Duodenal mucosa (tissue), 2 donors: ENCODE results near the gene BMPR1A.
A peak's percentile ranks its signal among the peaks of the same experiment; 100 is the strongest.

Experiments
- H3K27ac ChIP-seq: one replicate; pipeline ENCODE4 v1.7.0; 2013; ENCODE audit warnings: low read depth, low read length
- H3K27me3 ChIP-seq, 2 donors: one replicate each; pipeline ENCODE4 v1.7.0; 2013; ENCODE audit warnings: low read length in 2 of 2, control low read depth in 1 of 2; ENCODE audit not compliant: insufficient read depth in 2 of 2, control insufficient read depth in 1 of 2
- H3K36me3 ChIP-seq, 2 donors: one replicate each; pipeline ENCODE4 v1.7.0; 2013; ENCODE audit warnings: low read length in 2 of 2, control low read depth in 1 of 2; ENCODE audit not compliant: insufficient read depth in 2 of 2, control insufficient read depth in 1 of 2
- H3K4me1 ChIP-seq, 2 donors: one replicate each; pipeline ENCODE4 v1.7.0; 2013; ENCODE audit warnings: low read length in 2 of 2, control low read depth in 1 of 2; ENCODE audit not compliant: insufficient read depth in 2 of 2, control insufficient read depth in 1 of 2
- H3K4me3 ChIP-seq, 2 donors: one replicate each; pipeline ENCODE4 v1.7.0; 2013; ENCODE audit warnings: low read length in 2 of 2, low read depth in 1 of 2
- H3K9ac ChIP-seq, 2 donors: one replicate each; pipeline ENCODE4 v1.7.0; 2013; ENCODE audit warnings: low read length in 2 of 2, low read depth in 1 of 2
- H3K9me3 ChIP-seq, 2 donors: one replicate each; pipeline ENCODE4 v1.7.0; 2013; ENCODE audit warnings: low read length in 2 of 2, control low read depth in 1 of 2; ENCODE audit not compliant: control insufficient read depth in 1 of 2

Gene BMPR1A

DNA sequence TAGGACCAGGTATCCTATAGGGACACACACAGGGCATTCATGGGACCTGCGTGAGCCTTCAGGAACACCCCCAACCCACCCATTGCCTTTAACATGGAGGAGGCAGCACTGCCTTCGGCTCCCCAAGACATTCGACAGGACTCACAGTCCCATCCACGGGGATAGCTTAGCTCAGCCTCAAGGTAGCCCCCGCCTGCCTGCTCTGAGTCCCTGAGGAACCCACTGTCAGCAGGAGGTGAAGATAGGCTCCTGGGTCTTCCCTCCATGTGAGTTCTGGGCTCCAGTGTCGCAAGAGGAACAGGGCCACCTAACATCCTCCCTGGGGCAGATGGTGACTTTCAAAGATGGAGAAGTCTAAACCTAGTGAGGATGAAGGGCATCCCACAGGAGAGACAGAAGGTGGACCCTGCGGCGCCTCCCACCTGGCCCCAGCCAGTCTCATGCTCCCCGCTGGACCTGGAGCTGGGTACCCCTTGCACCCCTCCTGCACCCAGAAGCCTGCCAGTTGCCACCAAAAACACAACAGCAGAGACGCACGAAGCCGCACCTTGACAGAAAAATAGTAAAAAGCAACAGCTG, 207.0 kb downstream of the BMPR1A start:
- no peaks in the 10 kb centered on the region for H3K9me3 ChIP-seq
- no peaks in the 10 kb centered on the region for H3K36me3 ChIP-seq
- H3K27me3 ChIP-seq = no peaks in the 10 kb centered on the region
- H3K9ac ChIP-seq = no peak overlapping the region
- no peak overlapping the region for H3K27ac ChIP-seq
- H3K4me3 ChIP-seq = no peak overlapping the region
- H3K4me1 ChIP-seq = peaks cover 30 to 36% of the 10 kb centered on the region in 2 donors

GRCh38 chr10:86964061-86964846, 207.8 kb downstream of the BMPR1A start:
- Histone ChIP-seq H3K4me3 (no peak overlapping the region), H3K36me3 (no peaks in the 10 kb centered on the region), H3K4me1 (peaks cover 29 to 35% of the 10 kb centered on the region in 2 donors), H3K9me3 (no peaks in the 10 kb centered on the region), H3K9ac (no peak overlapping the region), H3K27ac (no peak overlapping the region), H3K27me3 (no peaks in the 10 kb centered on the region)

GRCh38 chr10:86964847-86965190, 208.4 kb downstream of the BMPR1A start:
- H3K4me1 ChIP-seq = peaks cover 34 to 39% of the 10 kb centered on the region in 2 donors
- H3K27me3 ChIP-seq = no peaks in the 10 kb centered on the region
- no peak overlapping the region for H3K27ac ChIP-seq
- H3K9ac ChIP-seq = no peak overlapping the region
- no peaks in the 10 kb centered on the region for H3K9me3 ChIP-seq
- H3K36me3 ChIP-seq = no peaks in the 10 kb centered on the region
- H3K4me3 ChIP-seq = no peak overlapping the region

- no peaks in the 10 kb centered on the region for H3K36me3 ChIP-seq
- peak overlapping the region in 1 of 2 donors; percentile 28 for H3K4me3 ChIP-seq
- no peaks in the 10 kb centered on the region for H3K27me3 ChIP-seq
- H3K4me1 ChIP-seq = peaks cover 32 to 45% of the 10 kb centered on the region in 2 donors
- H3K9me3 ChIP-seq = no peaks in the 10 kb centered on the region
- H3K9ac ChIP-seq = no peak overlapping the region
- H3K27ac ChIP-seq = no peak overlapping the region
Observed at GRCh38 chr10:86965986-86966654, 209.7 kb downstream of the BMPR1A start.

- H3K36me3 ChIP-seq = no peaks in the 10 kb centered on the region
- no peak overlapping the region for H3K27ac ChIP-seq
- peak overlapping the region; percentile 67 to 82 for H3K4me3 ChIP-seq
- no peaks in the 10 kb centered on the region for H3K9me3 ChIP-seq
- no peaks in the 10 kb centered on the region for H3K27me3 ChIP-seq
- H3K9ac ChIP-seq = peak overlapping the region; percentile 82 to 88
- H3K4me1 ChIP-seq = peaks cover 37 to 53% of the 10 kb centered on the region in 2 donors
Observed at GRCh38 chr10:86967481-86967941, 211.1 kb downstream of the BMPR1A start.

DNA sequence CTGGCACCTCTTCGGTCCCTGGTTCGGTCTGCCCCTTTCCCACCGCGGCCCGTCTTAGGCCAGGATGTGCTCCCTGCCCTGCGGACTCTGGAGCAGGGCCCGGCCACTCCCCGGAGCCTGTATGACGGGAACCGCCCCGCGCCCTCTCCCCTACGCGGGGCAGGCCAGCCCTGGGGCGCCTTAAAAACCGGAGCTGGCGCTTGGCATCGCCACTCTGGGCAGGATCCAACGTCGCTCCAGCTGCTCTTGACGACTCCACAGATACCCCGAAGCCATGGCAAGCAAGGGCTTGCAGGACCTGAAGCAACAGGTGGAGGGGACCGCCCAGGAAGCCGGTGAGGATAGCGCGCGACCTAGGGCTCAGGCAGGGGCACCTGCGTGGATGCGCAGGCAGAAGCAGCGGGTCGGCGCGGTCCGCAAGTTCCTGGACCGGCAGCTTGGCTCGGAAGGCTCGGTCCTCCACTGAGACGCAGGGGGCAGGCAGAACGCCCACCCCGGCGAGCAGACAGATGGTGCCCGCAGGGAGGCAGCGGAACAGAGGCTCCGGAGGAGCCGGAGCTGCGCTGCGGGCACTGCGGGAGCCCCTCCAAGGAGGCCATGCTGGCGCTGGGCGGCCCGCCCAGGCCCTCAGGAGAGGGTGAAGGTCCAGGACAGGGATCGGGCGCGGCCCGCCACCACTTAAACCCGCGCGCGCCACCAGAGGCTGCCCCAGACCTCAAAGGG, 212.0 kb downstream of the BMPR1A start, which contains the start of gene ADIRF:
Gene ADIRF, plus strand, starts transcription at position 212 of the 723 bp plus-strand sequence. Its CDS starts 63 bp downstream, at position 275.
- no peaks in the 10 kb centered on the region for H3K9me3 ChIP-seq
- H3K36me3 ChIP-seq = no peaks in the 10 kb centered on the region
- H3K9ac ChIP-seq = peak within 1 kb of the TSS; percentile 82 to 88
- peak within 1 kb of the TSS; percentile 67 to 82 for H3K4me3 ChIP-seq
- H3K27ac ChIP-seq = peak within 1 kb of the TSS; percentile 83
- peaks cover 37 to 53% of the 10 kb centered on the region in 2 donors for H3K4me1 ChIP-seq
- no peaks in the 10 kb centered on the region for H3K27me3 ChIP-seq

DNA sequence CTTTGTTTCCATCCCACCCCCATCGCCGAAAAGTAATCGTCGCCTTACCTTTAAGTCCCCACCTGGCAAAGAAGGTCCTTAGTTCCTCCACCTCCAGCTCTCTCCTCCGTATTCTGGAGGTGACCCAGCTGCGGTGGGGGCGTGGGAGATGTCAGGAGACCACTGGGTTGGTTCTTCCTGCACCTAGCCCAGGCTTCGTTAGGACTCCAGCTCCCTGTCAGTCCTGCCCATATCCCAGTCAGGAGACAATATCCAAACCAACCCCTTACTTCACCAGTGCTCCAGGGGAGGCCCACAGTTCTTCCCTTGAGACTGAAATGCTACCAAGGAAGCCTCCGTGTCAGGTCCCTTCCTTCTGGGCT, 212.6 kb downstream of the BMPR1A start:
- Histone ChIP-seq H3K9ac (peak overlapping the region; percentile 82 to 88), H3K36me3 (no peaks in the 10 kb centered on the region), H3K4me3 (peak overlapping the region; percentile 67 to 82), H3K27ac (no peak overlapping the region), H3K9me3 (no peaks in the 10 kb centered on the region), H3K27me3 (no peaks in the 10 kb centered on the region), H3K4me1 (peaks cover 37 to 53% of the 10 kb centered on the region in 2 donors)

DNA sequence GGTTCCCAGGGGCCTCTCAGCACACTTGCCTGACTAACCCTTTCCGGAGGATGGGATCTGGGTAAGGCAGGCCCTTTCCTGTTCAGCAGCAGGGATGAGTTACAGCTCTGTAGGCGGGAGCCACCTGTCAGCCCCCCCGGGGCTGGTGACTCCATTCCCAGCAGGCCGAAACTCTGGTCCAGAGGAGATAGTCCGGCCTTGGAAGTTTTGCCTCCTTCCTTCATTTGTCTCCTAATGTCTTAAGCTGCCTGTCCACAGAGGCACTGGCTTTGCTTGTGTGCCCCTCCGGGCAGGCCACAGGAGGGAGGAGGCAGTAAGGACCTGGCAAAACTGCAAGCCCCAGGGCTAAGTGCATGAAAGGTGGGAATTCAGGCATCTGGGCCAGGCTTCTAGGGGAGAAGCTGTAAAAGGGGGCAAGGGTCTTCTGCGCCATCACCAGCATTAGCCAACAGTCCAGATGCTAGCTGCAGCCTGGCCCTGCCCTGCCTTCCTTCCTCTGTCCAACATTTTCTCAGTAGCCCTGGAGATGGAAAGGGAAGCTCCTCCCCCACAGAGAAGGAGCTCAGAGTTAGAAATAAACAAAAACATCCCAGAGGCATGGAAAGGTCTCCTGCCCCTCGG, 213.1 kb downstream of the BMPR1A start:
- Histone ChIP-seq H3K27me3 (no peaks in the 10 kb centered on the region), H3K4me1 (peaks cover 37 to 53% of the 10 kb centered on the region in 2 donors), H3K36me3 (no peaks in the 10 kb centered on the region), H3K4me3 (peak overlapping the region; percentile 67 to 82), H3K27ac (peak overlapping the region; percentile 82), H3K9ac (peak overlapping the region; percentile 82 to 88), H3K9me3 (no peaks in the 10 kb centered on the region)

- H3K4me1 ChIP-seq = peaks cover 37 to 53% of the 10 kb centered on the region in 2 donors
- no peaks in the 10 kb centered on the region for H3K9me3 ChIP-seq
- H3K27ac ChIP-seq = peak overlapping the region; percentile 82
- peak overlapping the region; percentile 82 to 88 for H3K9ac ChIP-seq
- no peaks in the 10 kb centered on the region for H3K36me3 ChIP-seq
- no peaks in the 10 kb centered on the region for H3K27me3 ChIP-seq
- peak overlapping the region; percentile 67 to 82 for H3K4me3 ChIP-seq
Observed at GRCh38 chr10:86970162-86970981, 214.0 kb downstream of the BMPR1A start.
